ENCODE measurements around the gene WNK1. TPM values are rescaled to one million over a fixed set of nuclear protein-coding genes. Genes with fewer than 3 reads are reported as not detected.

Gene WNK1
- total RNA-seq, 1 donor from 2014 or later: 65.4 TPM

- peak; percentile 98 for DNase-seq (ENCODE audit: low read depth, low spot score)
Observed at GRCh38 chr12:949453-950191, 197.2 kb downstream of the WNK1 start, which contains the start of gene RAD52. Gene RAD52, minus strand, starts transcription at chr12:949694. Its CDS starts 16,636 bp downstream, at chr12:933058.

GRCh38 chr12:951176-951575 lies 198.8 kb downstream of the WNK1 start:
- DNase-seq (ENCODE audit: low read depth, low spot score): no peak

GRCh38 chr12:953776-954175 lies 201.4 kb downstream of the WNK1 start:
- no peak for DNase-seq (ENCODE audit: low read depth, low spot score)

DNA sequence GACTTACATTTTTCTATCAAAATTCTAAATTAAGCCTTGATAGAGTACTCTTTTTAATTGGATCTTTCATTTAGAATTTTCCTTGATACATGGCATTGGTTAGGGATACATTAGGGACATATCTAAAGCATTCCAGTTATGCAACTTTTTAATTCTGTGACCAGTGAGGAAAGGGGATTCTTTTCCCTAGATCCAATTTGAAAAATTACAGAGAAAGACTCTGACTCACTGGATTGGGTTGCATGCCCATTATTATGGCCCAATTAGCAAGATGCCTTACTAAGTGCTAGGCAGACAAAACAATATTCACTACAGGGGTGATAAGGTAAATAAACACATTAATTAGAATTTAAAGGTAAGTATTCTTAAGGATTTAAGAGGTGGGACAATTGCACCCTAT lies 202.4 kb downstream of the WNK1 start:
- DNase-seq (ENCODE audit: low read depth, low spot score): no peak

GRCh38 chr12:955939-956338 lies 203.6 kb downstream of the WNK1 start:
- DNase-seq (ENCODE audit: low read depth, low spot score): no peak

DNA sequence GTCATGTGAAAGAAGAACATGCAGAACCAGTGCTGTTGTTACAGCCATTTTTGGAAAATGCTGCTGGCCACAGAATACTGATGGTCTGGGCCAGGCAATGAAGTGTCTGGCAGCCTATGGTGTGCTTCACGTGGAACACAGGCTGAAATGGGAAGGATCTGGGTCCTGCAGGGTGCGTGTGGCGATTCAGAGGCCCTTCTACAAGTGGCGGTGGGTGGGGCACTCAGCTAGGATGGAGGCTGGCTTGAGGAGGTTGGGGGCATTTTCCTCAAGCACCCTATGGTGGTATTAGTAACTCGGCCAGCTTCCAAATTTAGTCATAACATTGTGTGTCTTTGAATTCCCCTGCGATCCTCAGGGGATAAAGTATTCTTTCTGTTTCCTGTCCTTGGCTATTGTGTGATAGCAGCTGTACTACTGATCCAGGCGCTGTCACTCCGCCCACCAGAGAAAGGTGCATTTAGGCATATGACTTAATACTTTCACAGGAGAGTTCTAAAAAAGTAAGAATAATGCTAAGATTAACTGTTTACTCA lies 206.3 kb downstream of the WNK1 start:
- peak; percentile 37 for DNase-seq (ENCODE audit: low read depth, low spot score)

Other genes starting within 250 kb of the WNK1 start
- gene NINJ2, start 89.1 kb upstream of the WNK1 start, total RNA-seq: 0.66 and 1.2 TPM in 2 replicates
- gene RAD52, start 197.1 kb downstream of the WNK1 start, total RNA-seq: 7.2 and 24.0 TPM in 2 replicates
- 24.1 and 34.3 TPM in 2 replicates for gene ERC1, start 238.6 kb downstream of the WNK1 start, total RNA-seq